Fibroblast of lung (primary cell): Measurements from ENCODE around the gene TSPO.

Experiments used
- EZH2 ChIP-seq: IDR thresholded peaks from 2 replicates; pipeline ENCODE4 v1.5.1; 2012; ENCODE audit warnings: low read length, control low read depth, mild to moderate bottlenecking; ENCODE audit errors: missing control alignments
- TF ChIP-seq, protein P1 (sequence below), 2 donors: IDR thresholded peaks in 1 of 2; conservative IDR thresholded peaks in 1 of 2; 1 replicate in 1 of 2; 2 replicates in 1 of 2; pipeline ENCODE4 v1.5.1; 2011 to 2012; ENCODE audit warnings: low read length in 2 of 2, control low read depth in 1 of 2, inconsistent platforms in 1 of 2, low read depth in 1 of 2, mild to moderate bottlenecking in 1 of 2

GRCh38 chr22:43179146-43179910, 28.0 kb downstream of the TSPO start:
- TF ChIP-seq, protein P1, sequence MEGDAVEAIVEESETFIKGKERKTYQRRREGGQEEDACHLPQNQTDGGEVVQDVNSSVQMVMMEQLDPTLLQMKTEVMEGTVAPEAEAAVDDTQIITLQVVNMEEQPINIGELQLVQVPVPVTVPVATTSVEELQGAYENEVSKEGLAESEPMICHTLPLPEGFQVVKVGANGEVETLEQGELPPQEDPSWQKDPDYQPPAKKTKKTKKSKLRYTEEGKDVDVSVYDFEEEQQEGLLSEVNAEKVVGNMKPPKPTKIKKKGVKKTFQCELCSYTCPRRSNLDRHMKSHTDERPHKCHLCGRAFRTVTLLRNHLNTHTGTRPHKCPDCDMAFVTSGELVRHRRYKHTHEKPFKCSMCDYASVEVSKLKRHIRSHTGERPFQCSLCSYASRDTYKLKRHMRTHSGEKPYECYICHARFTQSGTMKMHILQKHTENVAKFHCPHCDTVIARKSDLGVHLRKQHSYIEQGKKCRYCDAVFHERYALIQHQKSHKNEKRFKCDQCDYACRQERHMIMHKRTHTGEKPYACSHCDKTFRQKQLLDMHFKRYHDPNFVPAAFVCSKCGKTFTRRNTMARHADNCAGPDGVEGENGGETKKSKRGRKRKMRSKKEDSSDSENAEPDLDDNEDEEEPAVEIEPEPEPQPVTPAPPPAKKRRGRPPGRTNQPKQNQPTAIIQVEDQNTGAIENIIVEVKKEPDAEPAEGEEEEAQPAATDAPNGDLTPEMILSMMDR (conservative IDR thresholded peaks at IDR 0.05 in 1 of 2, IDR thresholded peaks at IDR 0.05 in 1 of 2; ENCODE audit: low read depth in 1 of 2, low read length in 2 of 2) = no peak
- no peak for TF ChIP-seq EZH2
